Hematopoietic multipotent progenitor cell treated with erythropoietin and hydrocortisone succinate and interleukin-3 and kit ligand, for 15 days (in vitro differentiated cells): ENCODE data around the gene ARFRP1.

ENCODE experiments used
- DNase-seq: peaks from one replicate; pipeline ENCODE4 v3.0.0-alpha.2; 2015; ENCODE audit warnings: low spot score

ARFRP1 gene

GRCh38 chr20:63701329-63702035 lies 6.3 kb downstream of the ARFRP1 start:
- no peak for DNase-seq

GRCh38 chr20:63701051-63701328 lies 6.8 kb downstream of the ARFRP1 start:
- no peak for DNase-seq

- no peak for DNase-seq
Measured at GRCh38 chr20:63700199-63701050, 7.4 kb downstream of the ARFRP1 start.

GRCh38 chr20:63699466-63700198 lies 8.1 kb downstream of the ARFRP1 start:
- no peak for DNase-seq

- DNase-seq: no peak
Measured at GRCh38 chr20:63698739-63699465, 8.9 kb downstream of the ARFRP1 start.

- no peak for DNase-seq
Measured at GRCh38 chr20:63697868-63698545, 9.8 kb downstream of the ARFRP1 start.

GRCh38 chr20:63697357-63697867 lies 10.4 kb downstream of the ARFRP1 start:
- DNase-seq: no peak

- DNase-seq: no peak
Measured at GRCh38 chr20:63696628-63697356, 11.0 kb downstream of the ARFRP1 start, which contains the start of gene TNFRSF6B. TSS of gene TNFRSF6B (plus strand) at chr20:63696652. CDS start at chr20:63696768, 116 bp downstream.

GRCh38 chr20:63696306-63696627 lies 11.5 kb downstream of the ARFRP1 start:
- no peak for DNase-seq

GRCh38 chr20:63695424-63696305 lies 12.1 kb downstream of the ARFRP1 start:
- no peak for DNase-seq

- no peak for DNase-seq
Measured at GRCh38 chr20:63694584-63695423, 13.0 kb downstream of the ARFRP1 start.

GRCh38 chr20:63693733-63694583 lies 13.8 kb downstream of the ARFRP1 start:
- no peak for DNase-seq

- no peak for DNase-seq
Measured at GRCh38 chr20:63693083-63693732, 14.6 kb downstream of the ARFRP1 start.

- no peak for DNase-seq
Measured at GRCh38 chr20:63692436-63693082, 15.2 kb downstream of the ARFRP1 start.

GRCh38 chr20:63691711-63692435 lies 15.9 kb downstream of the ARFRP1 start:
- DNase-seq: no peak
